ENCODE results near the gene CRLF1. TPM values are rescaled to one million over a fixed set of nuclear protein-coding genes. Genes with fewer than 3 reads are reported as not detected.

CRLF1 gene
- total and polyA plus RNA-seq, 2 experiments from 2014 or later, result 0.69 to 0.89 TPM

DNA sequence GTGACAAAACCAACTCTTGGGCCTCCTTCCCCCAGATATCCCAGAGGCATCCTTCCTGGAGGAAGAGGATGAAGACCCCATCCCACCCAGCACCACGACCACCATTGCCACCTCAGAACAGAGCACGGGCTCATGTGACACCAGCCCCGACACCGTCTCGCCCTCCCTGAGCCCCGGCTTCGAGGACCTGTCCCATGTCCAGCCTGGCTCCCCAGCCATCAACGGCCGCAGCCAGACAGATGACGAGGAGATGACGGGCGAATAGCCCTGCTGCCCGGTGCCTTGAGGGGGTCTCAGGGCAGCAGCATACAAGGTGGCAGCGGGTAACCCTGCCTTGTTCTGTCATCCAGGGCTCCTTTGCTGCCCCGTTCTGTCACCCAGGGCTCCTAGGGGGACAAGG, 38.2 kb downstream of the CRLF1 start:
- TF ChIP-seq, protein P1, sequence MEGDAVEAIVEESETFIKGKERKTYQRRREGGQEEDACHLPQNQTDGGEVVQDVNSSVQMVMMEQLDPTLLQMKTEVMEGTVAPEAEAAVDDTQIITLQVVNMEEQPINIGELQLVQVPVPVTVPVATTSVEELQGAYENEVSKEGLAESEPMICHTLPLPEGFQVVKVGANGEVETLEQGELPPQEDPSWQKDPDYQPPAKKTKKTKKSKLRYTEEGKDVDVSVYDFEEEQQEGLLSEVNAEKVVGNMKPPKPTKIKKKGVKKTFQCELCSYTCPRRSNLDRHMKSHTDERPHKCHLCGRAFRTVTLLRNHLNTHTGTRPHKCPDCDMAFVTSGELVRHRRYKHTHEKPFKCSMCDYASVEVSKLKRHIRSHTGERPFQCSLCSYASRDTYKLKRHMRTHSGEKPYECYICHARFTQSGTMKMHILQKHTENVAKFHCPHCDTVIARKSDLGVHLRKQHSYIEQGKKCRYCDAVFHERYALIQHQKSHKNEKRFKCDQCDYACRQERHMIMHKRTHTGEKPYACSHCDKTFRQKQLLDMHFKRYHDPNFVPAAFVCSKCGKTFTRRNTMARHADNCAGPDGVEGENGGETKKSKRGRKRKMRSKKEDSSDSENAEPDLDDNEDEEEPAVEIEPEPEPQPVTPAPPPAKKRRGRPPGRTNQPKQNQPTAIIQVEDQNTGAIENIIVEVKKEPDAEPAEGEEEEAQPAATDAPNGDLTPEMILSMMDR (IDR thresholded peaks at IDR 0.05; ENCODE audit: low read depth, low read length), result no peak
- DNase-seq (ENCODE audit: low read depth in 1 of 2, low spot score in 1 of 2), result no peak
- H3K4me3 ChIP-seq, result no peak overlapping the region
- no peaks in the 10 kb centered on the region for H3K27me3 ChIP-seq
- H3K4me1 ChIP-seq (ENCODE audit: low read depth), result peaks cover 8% of the 10 kb centered on the region
- H3K27ac ChIP-seq, result no peak overlapping the region
- H3K36me3 ChIP-seq, result peaks cover 25% of the 10 kb centered on the region
- no peaks in the 10 kb centered on the region for H3K9me3 ChIP-seq (ENCODE audit: low read depth)

DNA sequence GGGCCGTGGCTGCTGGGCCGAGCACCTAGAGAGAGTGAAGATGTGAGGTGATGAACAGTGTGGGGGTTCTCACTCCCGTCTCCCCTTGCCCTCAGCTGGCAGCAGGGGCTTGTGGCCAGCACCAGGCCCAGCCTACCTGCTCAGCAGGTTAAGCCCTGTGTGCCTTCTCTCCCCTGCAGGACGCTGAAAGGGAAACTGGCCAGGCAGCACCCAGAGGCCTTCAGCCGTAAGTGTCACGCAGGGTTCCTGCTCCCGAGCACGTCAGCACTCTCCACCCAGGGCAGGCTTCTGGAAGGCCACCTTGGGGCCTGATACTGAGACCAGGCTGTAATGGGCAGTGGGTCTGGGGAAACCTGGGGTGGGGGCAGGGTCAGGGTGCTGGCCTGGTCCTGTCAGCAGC, 39.6 kb downstream of the CRLF1 start:
- Histone ChIP-seq H3K36me3 (peaks cover 25% of the 10 kb centered on the region), H3K27ac (no peak overlapping the region), H3K4me1 (ENCODE audit: low read depth) (no peaks in the 10 kb centered on the region), H3K9me3 (ENCODE audit: low read depth) (no peaks in the 10 kb centered on the region), H3K4me3 (no peak overlapping the region), H3K27me3 (no peaks in the 10 kb centered on the region)
- DNase-seq (ENCODE audit: low read depth in 1 of 2, low spot score in 1 of 2), result no peak
- TF ChIP-seq, protein P1 (IDR thresholded peaks at IDR 0.05; ENCODE audit: low read depth, low read length), result no peak

DNA sequence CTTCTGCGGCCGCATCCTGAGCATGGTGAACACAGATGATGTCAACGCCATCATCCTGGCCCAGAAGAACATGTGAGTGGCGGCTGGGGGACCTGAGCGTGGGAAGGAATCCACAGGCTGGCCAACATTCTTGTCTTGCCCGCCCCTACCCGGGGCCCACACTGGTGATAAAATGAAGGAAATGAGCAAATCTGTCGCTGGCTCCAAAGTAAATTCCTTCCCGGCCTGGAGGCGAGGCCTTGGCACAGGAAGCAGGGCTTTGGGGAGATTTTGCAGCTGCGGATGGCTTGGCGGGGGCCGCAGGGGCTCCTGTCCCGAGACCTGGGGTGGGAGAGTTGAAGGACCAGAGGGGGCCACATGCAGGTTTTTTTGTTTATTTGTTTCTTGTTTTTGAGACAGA, 44.5 kb downstream of the CRLF1 start:
- TF ChIP-seq, protein P1 (IDR thresholded peaks at IDR 0.05; ENCODE audit: low read depth, low read length), result no peak
- peak in 1 of 2 donors; percentile 87 for DNase-seq (ENCODE audit: low read depth in 1 of 2, low spot score in 1 of 2)
- Histone ChIP-seq H3K27me3 (no peaks in the 10 kb centered on the region), H3K36me3 (peaks cover 10% of the 10 kb centered on the region), H3K4me3 (no peak overlapping the region), H3K4me1 (ENCODE audit: low read depth) (peaks cover 3% of the 10 kb centered on the region), H3K9me3 (ENCODE audit: low read depth) (no peaks in the 10 kb centered on the region), H3K27ac (no peak overlapping the region)

DNA sequence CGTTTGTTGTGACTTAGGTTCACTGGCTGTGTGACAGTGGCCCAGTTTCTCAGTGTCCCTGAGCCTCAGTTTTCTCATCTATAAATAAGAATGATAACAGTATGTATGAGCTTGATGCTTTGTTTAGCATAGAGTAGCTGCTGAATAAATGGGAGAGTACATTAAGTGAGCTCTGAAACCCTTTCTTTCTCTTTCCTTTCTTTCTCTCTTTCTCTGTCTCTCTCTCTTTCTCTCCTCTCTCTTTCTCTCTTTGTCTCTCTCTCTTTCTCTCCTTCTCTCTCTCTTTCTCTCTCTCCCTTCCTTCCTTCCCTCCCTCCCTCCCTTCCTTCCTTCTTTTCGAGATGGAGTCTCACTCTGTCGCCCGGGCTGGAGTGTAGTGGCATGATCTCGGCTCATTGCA, 46.9 kb downstream of the CRLF1 start:
- TF ChIP-seq, protein P1 (IDR thresholded peaks at IDR 0.05; ENCODE audit: low read depth, low read length), result no peak
- no peaks in the 10 kb centered on the region for H3K27me3 ChIP-seq
- H3K27ac ChIP-seq, result no peak overlapping the region
- H3K4me1 ChIP-seq (ENCODE audit: low read depth), result peaks cover 3% of the 10 kb centered on the region
- no peaks in the 10 kb centered on the region for H3K36me3 ChIP-seq
- no peak for DNase-seq (ENCODE audit: low read depth in 1 of 2, low spot score in 1 of 2)
- H3K4me3 ChIP-seq, result no peak overlapping the region
- no peaks in the 10 kb centered on the region for H3K9me3 ChIP-seq (ENCODE audit: low read depth)

DNA sequence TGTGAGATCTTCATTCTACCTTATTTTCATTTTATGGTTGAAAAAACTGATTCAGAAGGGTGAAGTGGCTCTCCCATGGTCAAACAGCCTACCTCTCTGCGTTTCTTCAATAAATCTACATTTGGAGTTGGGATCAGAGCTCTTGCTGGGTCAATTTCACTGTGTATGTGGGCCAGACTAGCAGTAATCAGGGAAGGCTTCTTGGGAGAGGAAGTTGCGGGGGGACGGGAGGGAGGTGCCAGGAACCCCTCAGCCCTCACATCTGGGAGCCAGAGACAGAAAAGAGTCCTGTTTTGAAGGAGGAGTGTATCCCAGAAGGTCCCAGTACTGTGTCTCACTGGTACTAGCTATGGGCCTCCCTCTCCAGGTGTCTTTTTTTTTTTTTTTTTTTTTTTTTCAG, 48.0 kb downstream of the CRLF1 start:
- peak overlapping the region; percentile 33 for H3K27ac ChIP-seq
- TF ChIP-seq, protein P1 (IDR thresholded peaks at IDR 0.05; ENCODE audit: low read depth, low read length), result no peak

DNA sequence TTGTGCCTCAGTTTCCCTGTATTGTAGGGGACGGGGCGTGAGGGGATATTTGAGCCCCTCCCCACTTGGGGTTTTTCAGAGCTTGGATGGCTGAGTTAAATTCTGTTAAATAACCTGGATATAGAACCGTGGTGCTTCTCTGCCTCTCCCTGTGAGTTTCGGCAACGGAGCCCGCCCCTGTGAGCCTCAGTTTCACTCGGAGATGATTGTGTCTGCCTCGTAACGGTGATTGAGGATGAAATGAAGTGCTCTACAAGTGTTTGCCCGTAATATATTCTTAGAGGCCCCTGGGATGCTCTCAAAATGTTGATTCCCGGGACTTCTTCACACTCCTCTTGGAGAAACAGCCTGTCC, 48.4 kb downstream of the CRLF1 start:
- H3K4me3 ChIP-seq, result peak overlapping the region; percentile 55
- no peaks in the 10 kb centered on the region for H3K9me3 ChIP-seq (ENCODE audit: low read depth)
- no peaks in the 10 kb centered on the region for H3K27me3 ChIP-seq
- DNase-seq (ENCODE audit: low read depth in 1 of 2, low spot score in 1 of 2), result peak in 1 of 2 donors; percentile 11
- H3K27ac ChIP-seq, result peak overlapping the region; percentile 33
- H3K36me3 ChIP-seq, result no peaks in the 10 kb centered on the region
- TF ChIP-seq, protein P1 (IDR thresholded peaks at IDR 0.05; ENCODE audit: low read depth, low read length), result no peak
- H3K4me1 ChIP-seq (ENCODE audit: low read depth), result peaks cover 3% of the 10 kb centered on the region

More for the DNA sequence above, 48.0 kb downstream of the CRLF1 start:
- H3K4me1 ChIP-seq (ENCODE audit: low read depth), result peaks cover 3% of the 10 kb centered on the region
- no peaks in the 10 kb centered on the region for H3K27me3 ChIP-seq
- no peaks in the 10 kb centered on the region for H3K36me3 ChIP-seq
- H3K9me3 ChIP-seq (ENCODE audit: low read depth), result no peaks in the 10 kb centered on the region
- no peak for DNase-seq (ENCODE audit: low read depth in 1 of 2, low spot score in 1 of 2)
- peak overlapping the region; percentile 55 for H3K4me3 ChIP-seq

All from cardiac muscle cell (in vitro differentiated cells and primary cell).